ENCODE results near the gene TTC39A.
"Not testable (repeated sequence)": the region's sequence is repeated elsewhere in the genome, so short reads cannot be mapped to it uniquely, and the experiment has no call there.

TTC39A gene

DNA sequence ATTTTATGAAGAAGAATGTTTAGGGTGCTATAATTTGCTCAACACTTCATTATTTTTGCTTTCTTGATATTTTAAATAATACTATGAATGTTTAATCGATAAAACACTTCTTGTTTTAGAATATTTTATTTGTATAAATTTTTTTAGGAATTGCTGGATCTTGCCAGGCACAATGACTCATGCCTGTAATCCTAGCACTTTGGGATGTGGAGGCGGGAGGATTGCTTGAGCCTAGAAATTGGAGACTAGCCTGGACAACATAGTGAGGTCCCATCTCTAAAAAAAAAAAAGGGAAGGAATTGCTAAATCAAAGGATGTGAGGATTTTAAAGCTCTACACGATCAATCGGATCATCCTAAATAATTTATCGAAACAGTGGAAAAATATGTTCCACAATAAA, 76.7 kb downstream of the TTC39A start:
- Mint-ChIP-seq H3K4me3 (no peak overlapping the region), H3K9me3 (no peaks in the 10 kb centered on the region), H3K36me3 (ENCODE audit: low read depth) (peaks cover 3% of the 10 kb centered on the region), H3K27ac (no peak overlapping the region), H3K4me1 (ENCODE audit: low read depth) (peaks cover 19% of the 10 kb centered on the region), H3K27me3 (no peaks in the 10 kb centered on the region)

DNA sequence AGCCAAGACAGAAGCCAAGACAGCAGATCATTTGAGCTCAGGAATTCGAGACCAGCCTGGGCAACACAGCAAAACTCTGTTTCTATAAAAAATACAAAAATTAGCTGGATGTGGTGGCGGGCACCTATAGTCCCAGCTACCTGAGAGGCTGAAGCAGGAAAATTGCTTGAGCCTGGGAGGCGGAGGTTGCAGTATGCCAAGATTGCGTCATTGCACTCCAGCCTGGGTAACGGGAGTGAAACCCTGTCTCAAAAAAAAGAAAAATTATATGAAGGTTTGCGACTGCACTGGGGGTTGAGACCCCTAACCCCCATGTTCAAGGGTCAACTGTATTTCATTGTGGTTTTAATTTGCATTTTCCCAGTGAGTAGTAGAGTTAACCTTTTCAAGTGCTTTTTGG, 78.0 kb downstream of the TTC39A start:
- no peaks in the 10 kb centered on the region for H3K9me3 Mint-ChIP-seq
- H3K27ac Mint-ChIP-seq, result no peak overlapping the region
- H3K4me3 Mint-ChIP-seq, result no peak overlapping the region
- peaks cover 22% of the 10 kb centered on the region for H3K4me1 Mint-ChIP-seq (ENCODE audit: low read depth)
- peaks cover 3% of the 10 kb centered on the region for H3K36me3 Mint-ChIP-seq (ENCODE audit: low read depth)
- no peaks in the 10 kb centered on the region for H3K27me3 Mint-ChIP-seq

DNA sequence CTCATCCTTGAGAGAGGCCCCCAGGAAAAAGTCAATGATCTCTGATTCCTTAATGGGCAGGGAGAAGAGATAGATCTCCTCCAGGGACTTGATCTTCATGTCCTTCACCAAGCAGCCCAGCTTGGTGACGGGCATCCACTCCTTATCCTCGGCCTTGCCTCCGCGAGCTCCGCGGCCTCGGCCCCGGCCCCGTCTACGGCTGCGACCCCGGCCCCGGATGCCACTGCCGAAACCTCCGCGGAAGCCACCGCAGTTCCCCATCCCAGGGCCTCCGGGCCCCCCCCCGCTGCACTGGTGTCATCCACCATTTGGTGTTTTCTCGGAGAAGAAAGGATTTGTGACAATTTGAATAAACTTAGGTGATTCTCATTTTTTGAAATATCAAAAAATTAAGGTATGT, 79.2 kb downstream of the TTC39A start:
- not testable (repeated sequence) for H3K4me3 Mint-ChIP-seq; H3K27me3 Mint-ChIP-seq; H3K36me3 Mint-ChIP-seq (ENCODE audit: low read depth); H3K9me3 Mint-ChIP-seq; H3K27ac Mint-ChIP-seq
- H3K4me1 Mint-ChIP-seq (ENCODE audit: low read depth), result peaks cover 33% of the 10 kb centered on the region

GRCh38 chr1:51250729-51251128, 79.6 kb downstream of the TTC39A start:
- not testable (repeated sequence) for H3K36me3 Mint-ChIP-seq (ENCODE audit: low read depth); H3K27ac Mint-ChIP-seq; H3K27me3 Mint-ChIP-seq; H3K4me3 Mint-ChIP-seq; H3K9me3 Mint-ChIP-seq
- H3K4me1 Mint-ChIP-seq (ENCODE audit: low read depth), result peaks cover 35% of the 10 kb centered on the region

DNA sequence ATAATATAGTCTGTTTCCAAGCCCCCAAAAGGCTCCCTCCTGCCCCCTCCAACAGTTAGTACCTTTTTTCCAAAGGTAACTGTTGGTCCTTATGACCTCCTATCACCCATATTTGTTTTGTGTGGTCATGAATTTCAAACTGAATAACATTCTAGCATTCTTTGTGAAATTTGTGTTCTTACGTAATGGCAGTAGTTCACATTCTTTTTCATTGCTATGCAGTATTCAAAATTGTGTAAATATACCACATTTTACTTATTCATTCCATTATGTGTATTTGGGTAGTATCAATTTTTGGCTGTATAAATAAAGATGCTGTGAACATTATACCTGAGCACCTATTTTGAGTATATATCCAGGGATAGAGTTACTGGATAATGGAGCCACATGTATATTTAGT, 80.9 kb downstream of the TTC39A start:
- H3K36me3 Mint-ChIP-seq (ENCODE audit: low read depth), result peaks cover 3% of the 10 kb centered on the region
- no peaks in the 10 kb centered on the region for H3K9me3 Mint-ChIP-seq
- H3K4me3 Mint-ChIP-seq, result no peak overlapping the region
- H3K4me1 Mint-ChIP-seq (ENCODE audit: low read depth), result peaks cover 41% of the 10 kb centered on the region
- H3K27me3 Mint-ChIP-seq, result no peaks in the 10 kb centered on the region
- no peak overlapping the region for H3K27ac Mint-ChIP-seq

DNA sequence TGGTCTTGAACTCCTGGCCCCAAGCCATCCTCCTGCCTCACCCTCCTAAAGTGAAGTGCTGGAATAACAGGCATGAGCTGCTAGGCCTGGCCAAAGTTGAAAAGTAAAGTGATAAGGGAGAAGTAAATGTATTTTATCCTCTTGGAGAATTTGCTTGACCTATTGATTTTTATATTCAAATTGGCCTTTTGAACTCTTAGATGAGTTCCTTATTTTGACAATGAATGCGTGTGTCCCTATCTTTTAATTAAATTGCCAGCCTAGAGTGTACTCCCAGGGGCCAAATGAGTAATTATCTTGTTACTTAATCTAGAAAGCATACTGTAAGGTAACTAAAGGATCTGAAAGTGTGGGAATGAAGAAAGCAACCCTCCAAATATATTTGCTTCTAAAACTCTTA, 82.9 kb downstream of the TTC39A start:
- H3K4me1 Mint-ChIP-seq (ENCODE audit: low read depth), result peaks cover 44% of the 10 kb centered on the region
- H3K36me3 Mint-ChIP-seq (ENCODE audit: low read depth), result peaks cover 8% of the 10 kb centered on the region
- peak overlapping the region; percentile 51 for H3K27ac Mint-ChIP-seq
- no peak overlapping the region for H3K4me3 Mint-ChIP-seq
- no peaks in the 10 kb centered on the region for H3K9me3 Mint-ChIP-seq
- no peaks in the 10 kb centered on the region for H3K27me3 Mint-ChIP-seq

DNA sequence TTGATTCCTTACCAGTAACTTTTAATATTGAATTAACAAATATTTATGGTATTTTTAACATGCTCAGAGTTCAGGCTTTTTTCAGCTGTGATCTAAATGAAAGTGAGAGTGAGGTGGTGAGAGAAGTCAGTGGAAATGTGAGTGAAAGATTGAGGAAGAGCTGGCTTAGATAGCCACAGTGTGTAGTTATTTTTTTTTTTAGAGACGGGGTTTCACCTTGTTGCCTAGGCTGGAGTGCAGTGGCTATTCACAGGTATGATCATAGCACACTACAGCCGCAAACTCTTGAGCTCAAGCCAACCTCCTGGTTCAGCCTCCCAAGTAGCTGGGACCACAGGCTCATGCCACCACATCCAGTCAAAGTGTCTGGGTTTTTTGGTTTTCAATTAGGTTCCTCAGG, 83.3 kb downstream of the TTC39A start:
- Mint-ChIP-seq H3K36me3 (ENCODE audit: low read depth) (peaks cover 6% of the 10 kb centered on the region), H3K27me3 (no peaks in the 10 kb centered on the region), H3K4me3 (no peak overlapping the region), H3K27ac (peak overlapping the region; percentile 51), H3K9me3 (no peaks in the 10 kb centered on the region), H3K4me1 (ENCODE audit: low read depth) (peaks cover 40% of the 10 kb centered on the region)

DNA sequence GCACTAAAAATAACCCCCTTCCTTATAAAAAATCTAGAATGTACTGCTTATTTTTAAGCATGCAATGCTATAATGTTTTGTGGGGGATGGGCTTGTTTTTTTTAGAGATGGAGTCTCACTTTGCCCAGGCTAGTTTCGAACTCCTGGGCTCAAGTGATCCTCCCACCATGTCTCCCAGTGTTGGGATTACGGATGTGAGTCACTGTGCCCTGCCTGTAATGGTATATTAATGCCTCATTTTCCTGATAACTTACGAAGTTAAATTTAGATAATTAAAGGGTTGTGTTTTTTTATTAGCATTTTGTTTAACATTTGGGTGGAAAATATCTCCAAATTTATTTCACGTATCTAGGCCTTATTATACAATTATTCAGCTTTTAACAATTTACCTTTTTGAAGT, 87.8 kb downstream of the TTC39A start:
- Mint-ChIP-seq H3K4me3 (no peak overlapping the region), H3K27me3 (no peaks in the 10 kb centered on the region), H3K27ac (no peak overlapping the region), H3K4me1 (ENCODE audit: low read depth) (peaks cover 61% of the 10 kb centered on the region), H3K36me3 (ENCODE audit: low read depth) (peaks cover 14% of the 10 kb centered on the region), H3K9me3 (no peaks in the 10 kb centered on the region)

GRCh38 chr1:51241119-51241518, 89.2 kb downstream of the TTC39A start:
- H3K4me1 Mint-ChIP-seq (ENCODE audit: low read depth), result peaks cover 47% of the 10 kb centered on the region
- H3K4me3 Mint-ChIP-seq, result no peak overlapping the region
- peaks cover 14% of the 10 kb centered on the region for H3K36me3 Mint-ChIP-seq (ENCODE audit: low read depth)
- H3K27ac Mint-ChIP-seq, result no peak overlapping the region
- H3K27me3 Mint-ChIP-seq, result no peaks in the 10 kb centered on the region
- no peaks in the 10 kb centered on the region for H3K9me3 Mint-ChIP-seq

DNA sequence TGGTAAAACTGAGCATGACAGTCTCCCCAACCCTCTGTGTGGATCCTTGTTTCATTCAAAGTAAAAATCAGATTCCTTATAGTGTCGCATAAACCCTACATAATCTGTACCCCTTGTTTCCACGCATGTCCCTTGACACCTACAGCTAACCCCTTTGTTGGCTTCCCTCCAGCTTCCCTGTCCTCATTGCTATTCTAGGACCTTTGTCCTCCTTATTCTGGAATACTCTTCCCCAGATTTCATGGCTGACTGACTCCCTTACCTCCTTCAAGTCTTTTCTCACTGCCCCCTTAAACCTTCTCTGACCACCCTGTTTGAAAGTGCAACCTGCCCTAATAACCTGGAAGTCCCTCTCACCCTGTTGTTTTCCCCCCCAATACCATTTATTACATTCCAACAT, 90.3 kb downstream of the TTC39A start:
- Mint-ChIP-seq H3K36me3 (ENCODE audit: low read depth) (peaks cover 14% of the 10 kb centered on the region), H3K27me3 (no peaks in the 10 kb centered on the region), H3K4me1 (ENCODE audit: low read depth) (peaks cover 49% of the 10 kb centered on the region), H3K9me3 (no peaks in the 10 kb centered on the region), H3K4me3 (no peak overlapping the region), H3K27ac (no peak overlapping the region)

DNA sequence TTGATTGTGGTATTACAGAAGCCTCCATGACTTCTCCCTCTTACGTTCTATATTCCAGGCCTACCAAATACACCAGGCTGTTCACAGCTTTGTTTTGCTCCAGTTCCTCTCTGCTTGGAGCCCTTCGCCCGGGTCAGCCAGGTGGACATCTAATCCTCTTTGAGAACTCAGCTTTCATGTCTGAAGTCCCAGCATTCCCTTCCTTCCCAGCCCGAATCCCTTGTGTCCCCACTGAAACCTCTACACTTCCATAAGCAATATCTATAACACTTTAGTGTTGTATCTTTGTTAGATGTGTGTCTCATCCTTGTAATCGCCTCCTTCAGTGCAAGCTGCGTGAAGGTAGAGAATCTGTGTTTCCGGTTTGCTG, 92.3 kb downstream of the TTC39A start:
- H3K9me3 Mint-ChIP-seq, result no peaks in the 10 kb centered on the region
- no peak overlapping the region for H3K27ac Mint-ChIP-seq
- no peak overlapping the region for H3K4me3 Mint-ChIP-seq
- peaks cover 51% of the 10 kb centered on the region for H3K4me1 Mint-ChIP-seq (ENCODE audit: low read depth)
- H3K36me3 Mint-ChIP-seq (ENCODE audit: low read depth), result peaks cover 12% of the 10 kb centered on the region
- no peaks in the 10 kb centered on the region for H3K27me3 Mint-ChIP-seq

- Mint-ChIP-seq H3K4me3 (no peak overlapping the region), H3K27me3 (no peaks in the 10 kb centered on the region), H3K27ac (no peak overlapping the region), H3K9me3 (no peaks in the 10 kb centered on the region), H3K4me1 (ENCODE audit: low read depth) (peaks cover 46% of the 10 kb centered on the region), H3K36me3 (ENCODE audit: low read depth) (peaks cover 8% of the 10 kb centered on the region)
Observed at GRCh38 chr1:51237351-51238033, 92.9 kb downstream of the TTC39A start.
